PC-9 (cell line): Measurements from ENCODE around the gene FLRT3. TPM values are rescaled to one million over a fixed set of nuclear protein-coding genes. Genes with fewer than 3 reads are reported as not detected.

Experiments
- BruUV-seq: library from RNA; stranded (reverse); fragments of 400-500 nt; replicated peaks from 2 replicates; lab custom pipeline; 2021; lab: Mats Ljungman, UMichigan
- CTCF ChIA-PET: fragments of 300-600 bp; sonication (Branson Sonifier 250); formaldehyde crosslinking; loops from one replicate; lab custom pipeline; 2022; ENCODE audit warnings: antibody characterized with exemption; lab: Charles Lee
- POLR2A ChIA-PET: fragments of 300-600 bp; sonication (Branson Sonifier 250); formaldehyde crosslinking; loops from one replicate; lab custom pipeline; 2022; ENCODE audit warnings: antibody characterized with exemption; ENCODE audit not compliant: unreplicated experiment; lab: Charles Lee
- DNase-seq, 2 experiments: peaks; one replicate each; pipeline versions ENCODE4 v3.0.0 to v3.0.0-alpha.2; 2015 to 2022; ENCODE audit warnings: mixed read lengths in 1 of 2
- H2AFZ ChIP-seq: fragments of 200-600 bp; sonication (generic); 2 replicates; pipeline ENCODE4 v1.8.1; 2017; ENCODE audit warnings: antibody characterized with exemption
- H3F3A ChIP-seq: fragments of 200-600 bp; sonication (generic); 2 replicates; pipeline ENCODE4 v1.8.1; 2017; ENCODE audit warnings: antibody characterized with exemption, mild to moderate bottlenecking, low read depth; ENCODE audit not compliant: insufficient read depth
- H3K27ac ChIP-seq: fragments of 200-600 bp; sonication (generic); 2 replicates; pipeline ENCODE4 v1.6.1; 2016; ENCODE audit warnings: mixed run types
- H3K27me3 ChIP-seq: fragments of 200-600 bp; sonication (generic); 2 replicates; pipeline ENCODE4 v1.6.1; 2016; ENCODE audit warnings: low read depth, mixed run types; ENCODE audit not compliant: insufficient read depth
- H3K36me3 ChIP-seq: fragments of 200-600 bp; sonication (generic); 2 replicates; pipeline ENCODE4 v1.6.1; 2016; ENCODE audit warnings: low read depth, mixed run types
- H3K4me1 ChIP-seq: fragments of 200-600 bp; sonication (generic); replicated peaks from 2 replicates; pipeline ENCODE4 v1.6.1; 2016; ENCODE audit warnings: mixed run types; ENCODE audit not compliant: insufficient read depth
- H3K4me2 ChIP-seq: fragments of 200-600 bp; sonication (generic); 2 replicates; pipeline ENCODE4 v1.6.1; 2017; ENCODE audit warnings: mixed run types
- H3K4me3 ChIP-seq: fragments of 200-600 bp; sonication (generic); 2 replicates; pipeline ENCODE4 v1.6.1; 2016; ENCODE audit warnings: mixed run types
- H3K79me2 ChIP-seq: fragments of 200-600 bp; sonication (generic); 2 replicates; pipeline ENCODE4 v1.6.1; 2017; ENCODE audit warnings: low read depth, mixed run types
- H3K9me2 ChIP-seq: fragments of 200-600 bp; sonication (generic); 2 replicates; pipeline ENCODE4 v1.8.1; 2017; ENCODE audit warnings: mild to moderate bottlenecking; ENCODE audit not compliant: insufficient read depth
- H3K9me3 ChIP-seq: fragments of 200-600 bp; sonication (generic); 2 replicates; pipeline ENCODE4 v1.8.1; 2016; ENCODE audit warnings: low read depth; ENCODE audit not compliant: insufficient read depth
- H4K20me1 ChIP-seq: fragments of 200-600 bp; sonication (generic); 2 replicates; pipeline ENCODE4 v1.8.1; 2017; ENCODE audit not compliant: insufficient read depth
- CTCF ChIP-seq: fragments of 200-600 bp; sonication (generic); conservative IDR thresholded peaks from 2 replicates; pipeline ENCODE4 v1.6.1; 2017; ENCODE audit warnings: mixed run types, antibody characterized with exemption, mild to moderate bottlenecking, moderate library complexity
- EZH2 ChIP-seq: fragments of 200-600 bp; sonication (generic); IDR thresholded peaks from 2 replicates; pipeline ENCODE4 v1.8.0; 2017; ENCODE audit warnings: antibody characterized with exemption, low read depth
- intact Hi-C: fragments of 100-400 bp; cut with micrococcal nuclease; formaldehyde crosslinking; loops from one replicate; pipeline ENCODE4 v1.10.0; 2022; ENCODE audit not compliant: unreplicated experiment
- total RNA-seq: library from RNA; stranded (reverse); gene quantifications from 2 replicates; pipeline ENCODE4 v1.2.3, GENCODE V29; 2021

FLRT3 gene
- total RNA-seq, 1 experiment from 2014 or later, result 0.70 TPM

GRCh38 chr20:14288341-14289330 lies 48.8 kb downstream of the FLRT3 start:
- H3K9me2 ChIP-seq, result no peaks in the 10 kb centered on the region
- no TSS peak for BruUV-seq
- DNase-seq, result peak; percentile 10 to 82
- no peaks in the 10 kb centered on the region for H4K20me1 ChIP-seq
- H3K4me1 ChIP-seq, result peaks cover 24% of the 10 kb centered on the region
- peaks cover 18% of the 10 kb centered on the region; the same call in 1 of the 2 replicates for H3F3A ChIP-seq
- peak overlapping the region; percentile 82 for H3K27ac ChIP-seq
- H2AFZ ChIP-seq, result peak overlapping the region; percentile 68; the same call in 1 of the 2 replicates
- TF ChIP-seq CTCF (no peak), EZH2 (no peak)
- no peaks in the 10 kb centered on the region for H3K79me2 ChIP-seq
- intact Hi-C loops, result no loop called here
- no peak overlapping the region for H3K4me3 ChIP-seq
- no peaks in the 10 kb centered on the region for H3K27me3 ChIP-seq
- no peaks in the 10 kb centered on the region for H3K36me3 ChIP-seq
- CTCF ChIA-PET, result no interaction called here
- H3K4me2 ChIP-seq, result peak overlapping the region; percentile 40
- no peaks in the 10 kb centered on the region; the same call in 1 of the 2 replicates for H3K9me3 ChIP-seq
- POLR2A ChIA-PET, result interaction anchor here (0.6 kb wide), 1 partner anchor 54 kb away, joined by 3 read pairs; no protein-coding TSS in a partner anchor

DNA sequence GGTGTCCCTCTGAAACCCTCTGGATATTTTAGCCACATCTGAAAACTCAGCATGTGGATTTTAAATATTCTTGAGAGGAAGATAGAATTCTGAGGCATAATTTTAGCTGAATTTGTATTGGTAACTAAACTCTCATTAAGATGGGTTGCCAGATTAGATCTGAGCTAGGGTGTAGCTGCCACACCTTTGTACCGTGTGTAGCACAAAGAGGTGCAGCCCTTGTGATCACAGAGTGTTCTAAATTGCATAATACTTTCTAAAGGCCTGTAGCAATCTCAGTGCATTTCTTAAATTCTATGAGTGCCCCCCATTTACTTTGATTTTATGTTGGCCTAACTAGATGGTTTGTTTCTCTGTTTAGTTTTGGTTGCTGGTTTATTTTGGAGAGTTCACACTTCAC lies 53.0 kb downstream of the FLRT3 start:
- no peak overlapping the region for H3K4me3 ChIP-seq
- no peaks in the 10 kb centered on the region for H3K36me3 ChIP-seq
- H3F3A ChIP-seq, result peaks cover 15% of the 10 kb centered on the region; the same call in 1 of the 2 replicates
- H3K4me2 ChIP-seq, result no peak overlapping the region
- no peaks in the 10 kb centered on the region for H3K79me2 ChIP-seq
- H3K27ac ChIP-seq, result no peak overlapping the region
- TF ChIP-seq CTCF (no peak), EZH2 (no peak)
- no peaks in the 10 kb centered on the region for H3K9me2 ChIP-seq
- H3K4me1 ChIP-seq, result peaks cover 18% of the 10 kb centered on the region
- no peak overlapping the region for H2AFZ ChIP-seq
- no peak for DNase-seq
- H4K20me1 ChIP-seq, result no peaks in the 10 kb centered on the region
- H3K9me3 ChIP-seq, result no peaks in the 10 kb centered on the region; the same call in 1 of the 2 replicates
- no peaks in the 10 kb centered on the region for H3K27me3 ChIP-seq
- no TSS peak for BruUV-seq
- ChIA-PET POLR2A (no interaction called here), CTCF (no interaction called here)
- intact Hi-C loops, result no loop called here

DNA sequence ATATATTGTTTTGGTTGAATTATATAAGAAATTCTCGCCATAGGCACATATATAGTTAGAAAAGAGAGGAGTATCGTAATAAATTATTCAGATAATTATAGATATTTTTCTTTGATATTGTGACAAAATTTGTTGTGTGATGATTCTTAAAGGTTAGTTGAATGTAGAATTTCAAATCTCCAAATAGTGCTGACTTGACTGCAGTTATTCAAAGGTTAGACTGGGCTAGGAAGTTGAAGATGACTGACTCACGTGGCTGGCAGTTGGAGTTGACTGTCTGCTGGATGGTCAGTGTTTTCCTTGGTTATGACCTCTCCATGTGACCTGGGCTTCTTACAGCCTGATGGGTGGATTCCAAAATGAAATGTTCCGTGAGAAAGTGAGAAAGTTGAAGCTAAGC lies 55.3 kb downstream of the FLRT3 start:
- ChIA-PET CTCF (no interaction called here), POLR2A (no interaction called here)
- Histone ChIP-seq H3F3A (no peaks in the 10 kb centered on the region), H3K4me3 (no peak overlapping the region), H2AFZ (no peak overlapping the region), H3K4me2 (no peak overlapping the region), H3K27me3 (no peaks in the 10 kb centered on the region), H3K79me2 (no peaks in the 10 kb centered on the region), H3K4me1 (no peaks in the 10 kb centered on the region), H3K9me3 (no peaks in the 10 kb centered on the region), H3K36me3 (no peaks in the 10 kb centered on the region), H4K20me1 (no peaks in the 10 kb centered on the region), H3K27ac (no peak overlapping the region), H3K9me2 (no peaks in the 10 kb centered on the region)
- intact Hi-C loops, result no loop called here
- TF ChIP-seq CTCF, result no peak
- no peak for TF ChIP-seq EZH2
- DNase-seq, result no peak
- BruUV-seq, result no TSS peak
